ENCODE data around the gene DCANP1. TPM values are rescaled to one million over a fixed set of nuclear protein-coding genes. Genes with fewer than 3 reads are reported as not detected.
"Not testable (repeated sequence)": the region's sequence is repeated elsewhere in the genome, so short reads cannot be mapped to it uniquely, and the experiment has no call there.

DCANP1 gene
- total RNA-seq, result not detected
- long read RNA-seq, donor 1, result 0 reads
- long read RNA-seq, donor 2, result 0 reads

GRCh38 chr5:135447298-135447929 is at the start of gene DCANP1:
TSS of gene DCANP1 (minus strand) at chr5:135447348. CDS start at chr5:135447108, 240 bp downstream.
- no peak for DNase-seq (ENCODE audit: low spot score)
- intact Hi-C loops (cut with DNase I), result no loop called here

- intact Hi-C loops (cut with DNase I); DNase-seq (ENCODE audit: low spot score): not testable (repeated sequence)
Observed at GRCh38 chr5:135495531-135495930, 48.4 kb upstream of the DCANP1 start.

GRCh38 chr5:135494196-135494595 is 47.0 kb upstream of the DCANP1 start:
- intact Hi-C loops (cut with DNase I), result no loop called here
- DNase-seq (ENCODE audit: low spot score), result no peak

- intact Hi-C loops (cut with DNase I), result no loop called here
- DNase-seq (ENCODE audit: low spot score), result no peak
Observed at GRCh38 chr5:135493406-135494180, 46.4 kb upstream of the DCANP1 start.

- intact Hi-C loops (cut with DNase I), result no loop called here
- DNase-seq (ENCODE audit: low spot score), result no peak
Observed at GRCh38 chr5:135492319-135492626, 45.1 kb upstream of the DCANP1 start.

- DNase-seq (ENCODE audit: low spot score), result no peak
- intact Hi-C loops (cut with DNase I), result no loop called here
Observed at GRCh38 chr5:135491552-135492318, 44.6 kb upstream of the DCANP1 start.

GRCh38 chr5:135491038-135491551 is 43.9 kb upstream of the DCANP1 start:
- intact Hi-C loops (cut with DNase I), result no loop called here
- DNase-seq (ENCODE audit: low spot score), result no peak

- intact Hi-C loops (cut with DNase I), result no loop called here
- no peak for DNase-seq (ENCODE audit: low spot score)
Observed at GRCh38 chr5:135490245-135491037, 43.3 kb upstream of the DCANP1 start.

GRCh38 chr5:135489466-135490244 is 42.5 kb upstream of the DCANP1 start:
- intact Hi-C loops (cut with DNase I), result no loop called here
- DNase-seq (ENCODE audit: low spot score), result no peak

- DNase-seq (ENCODE audit: low spot score), result no peak
- intact Hi-C loops (cut with DNase I), result no loop called here
Observed at GRCh38 chr5:135488727-135489465, 41.7 kb upstream of the DCANP1 start.

- no peak for DNase-seq (ENCODE audit: low spot score)
- intact Hi-C loops (cut with DNase I), result no loop called here
Observed at GRCh38 chr5:135487839-135488514, 40.8 kb upstream of the DCANP1 start.

GRCh38 chr5:135487037-135487395 is 39.9 kb upstream of the DCANP1 start:
- DNase-seq (ENCODE audit: low spot score), result no peak
- intact Hi-C loops (cut with DNase I), result no loop called here

- DNase-seq (ENCODE audit: low spot score), result no peak
- intact Hi-C loops (cut with DNase I), result no loop called here
Observed at GRCh38 chr5:135486131-135487036, 39.2 kb upstream of the DCANP1 start.

- intact Hi-C loops (cut with DNase I), result no loop called here
- DNase-seq (ENCODE audit: low spot score), result no peak
Observed at GRCh38 chr5:135484674-135485086, 37.5 kb upstream of the DCANP1 start.

GRCh38 chr5:135483254-135483653 is 36.1 kb upstream of the DCANP1 start:
- intact Hi-C loops (cut with DNase I), result no loop called here
- no peak for DNase-seq (ENCODE audit: low spot score)

GRCh38 chr5:135482381-135482933 is 35.3 kb upstream of the DCANP1 start:
- DNase-seq (ENCODE audit: low spot score), result no peak
- intact Hi-C loops (cut with DNase I), result no loop called here

Measured in posterior vena cava (tissue), 2 donors.